Trophoblast cell (in vitro differentiated cells and primary cell): Measurements from ENCODE around the gene NACA2.
"Not testable (repeated sequence)": the region's sequence is repeated elsewhere in the genome, so short reads cannot be mapped to it uniquely, and the experiment has no call there.

Experiments used
- DNase-seq, 2 donors: peaks; one replicate each; pipeline ENCODE4 v3.0.0-alpha.2; 2016
- H2AFZ ChIP-seq: 2 replicates; pipeline ENCODE4 v1.6.1; 2013; ENCODE audit warnings: low read length, moderate library complexity, mild to moderate bottlenecking; ENCODE audit not compliant: insufficient read depth, poor library complexity
- H2AK5ac ChIP-seq: 2 replicates; pipeline ENCODE4 v1.6.1; 2013; ENCODE audit warnings: mild to moderate bottlenecking, low read length
- H2BK120ac ChIP-seq: 2 replicates; pipeline ENCODE4 v1.6.1; 2013; ENCODE audit warnings: low read length, mild to moderate bottlenecking, moderate library complexity; ENCODE audit not compliant: insufficient read depth, poor library complexity
- H2BK12ac ChIP-seq: 2 replicates; pipeline ENCODE4 v1.6.1; 2013; ENCODE audit warnings: mild to moderate bottlenecking, low read length, moderate library complexity
- H2BK5ac ChIP-seq: 2 replicates; pipeline ENCODE4 v1.6.1; 2013; ENCODE audit warnings: low read length, low read depth, moderate library complexity, mild to moderate bottlenecking; ENCODE audit not compliant: poor library complexity
- H3K14ac ChIP-seq: 2 replicates; pipeline ENCODE4 v1.6.1; 2013; ENCODE audit warnings: mild to moderate bottlenecking, low read length
- H3K18ac ChIP-seq: 2 replicates; pipeline ENCODE4 v1.6.1; 2013; ENCODE audit warnings: mild to moderate bottlenecking, low read length
- H3K23ac ChIP-seq: 2 replicates; pipeline ENCODE4 v1.6.1; 2013; ENCODE audit warnings: low read length
- H3K27ac ChIP-seq: 2 replicates; pipeline ENCODE4 v1.5.1; 2013; ENCODE audit warnings: low read depth, mild to moderate bottlenecking, inconsistent platforms, low read length, moderate library complexity
- H3K27me3 ChIP-seq: 2 replicates; pipeline ENCODE4 v1.6.1; 2013; ENCODE audit warnings: inconsistent platforms, mild to moderate bottlenecking, low read length, moderate library complexity; ENCODE audit not compliant: insufficient read depth
- H3K36me3 ChIP-seq, 2 experiments: 1 replicate in 1 of 2; 2 replicates in 1 of 2; pipeline ENCODE4 v1.6.1; 2013; ENCODE audit warnings: low read length in 2 of 2, mild to moderate bottlenecking in 2 of 2, moderate library complexity in 1 of 2; ENCODE audit not compliant: insufficient read depth in 2 of 2, control insufficient read depth in 1 of 2
- H3K4ac ChIP-seq: 2 replicates; pipeline ENCODE4 v1.6.1; 2013; ENCODE audit warnings: low read depth, mild to moderate bottlenecking, low read length, moderate library complexity
- H3K4me1 ChIP-seq, 2 experiments: 1 replicate in 1 of 2; 2 replicates in 1 of 2; pipeline ENCODE4 v1.6.1; 2013; ENCODE audit warnings: low read length in 2 of 2, mild to moderate bottlenecking in 2 of 2, moderate library complexity in 1 of 2; ENCODE audit not compliant: insufficient read depth in 2 of 2, control insufficient read depth in 1 of 2
- H3K4me2 ChIP-seq: 2 replicates; pipeline ENCODE4 v1.6.1; 2013; ENCODE audit warnings: inconsistent platforms, mild to moderate bottlenecking, low read length, moderate library complexity
- H3K4me3 ChIP-seq: 2 replicates; pipeline ENCODE4 v1.5.1; 2013; ENCODE audit warnings: mild to moderate bottlenecking, low read depth, low read length, inconsistent platforms
- H3K79me1 ChIP-seq: one replicate; pipeline ENCODE4 v1.6.1; 2013; ENCODE audit warnings: low read length
- H3K79me2 ChIP-seq: 2 replicates; pipeline ENCODE4 v1.6.1; 2013; ENCODE audit warnings: low read length, mild to moderate bottlenecking; ENCODE audit not compliant: control insufficient read depth, insufficient read depth, poor library complexity
- H3K9ac ChIP-seq: 2 replicates; pipeline ENCODE4 v1.6.1; 2013; ENCODE audit warnings: mild to moderate bottlenecking, low read length
- H3K9me3 ChIP-seq: 2 replicates; pipeline ENCODE4 v1.6.1; 2013; ENCODE audit warnings: low read depth, mild to moderate bottlenecking, control low read depth, inconsistent platforms, low read length; ENCODE audit not compliant: insufficient read depth
- H4K12ac ChIP-seq: 2 replicates; pipeline ENCODE4 v1.6.1; 2013; ENCODE audit warnings: low read depth, mild to moderate bottlenecking, low read length, moderate library complexity
- H4K8ac ChIP-seq: 2 replicates; pipeline ENCODE4 v1.6.1; 2013; ENCODE audit warnings: low read depth, mild to moderate bottlenecking, low read length, moderate library complexity
- H4K91ac ChIP-seq: one replicate; pipeline ENCODE4 v1.6.1; 2013; ENCODE audit warnings: low read depth, mild to moderate bottlenecking, low read length, moderate library complexity
- WGBS: extraction: QIAGEN DNeasy Blood & Tissue Kit; methylation state at CpG from one replicate; pipeline ENCODE4 v1.1.7; 2013; ENCODE audit warnings: missing lambda C conversion rate; ENCODE audit not compliant: insufficient read length, insufficient coverage; ENCODE audit errors: extremely low coverage; 5-methylcytosine and 5-hydroxymethylcytosine counted together

The NACA2 gene

GRCh38 chr17:61575983-61576382 is 15.0 kb downstream of the NACA2 start:
- H3K4me2 ChIP-seq = no peak overlapping the region
- WGBS = no CpG with 5 or more reads among the region's 2 CpGs

GRCh38 chr17:61575352-61575975 is 15.6 kb downstream of the NACA2 start:
- Histone ChIP-seq H3K4me2 (no peak overlapping the region), H4K12ac (no peak overlapping the region), H3K9ac (no peak overlapping the region), H3K9me3 (peaks cover 2% of the 10 kb centered on the region), H3K14ac (no peak overlapping the region), H4K8ac (no peak overlapping the region), H3K4me3 (no peak overlapping the region), H3K27ac (no peak overlapping the region), H2AK5ac (no peak overlapping the region), H2AFZ (no peak overlapping the region), H4K91ac (no peak overlapping the region), H2BK12ac (no peak overlapping the region), H3K18ac (no peak overlapping the region), H3K79me1 (no peaks in the 10 kb centered on the region), H2BK5ac (no peak overlapping the region), H3K36me3 (no peaks in the 10 kb centered on the region), H3K4ac (no peak overlapping the region), H2BK120ac (no peak overlapping the region), H3K4me1 (no peaks in the 10 kb centered on the region), H3K79me2 (no peaks in the 10 kb centered on the region), H3K23ac (no peak overlapping the region), H3K27me3 (no peaks in the 10 kb centered on the region)
- DNase-seq = no peak
- WGBS = no CpG with 5 or more reads among the region's 5 CpGs

More at GRCh38 chr17:61575983-61576382, 15.0 kb downstream of the NACA2 start:
- no peaks in the 10 kb centered on the region for H3K79me1 ChIP-seq
- H3K36me3 ChIP-seq = no peaks in the 10 kb centered on the region
- H3K4me1 ChIP-seq = no peaks in the 10 kb centered on the region
- no peak overlapping the region for H2AK5ac ChIP-seq
- no peak for DNase-seq
- no peak overlapping the region for H2BK12ac ChIP-seq
- H4K91ac ChIP-seq = no peak overlapping the region
- no peak overlapping the region for H3K18ac ChIP-seq
- no peaks in the 10 kb centered on the region for H3K9me3 ChIP-seq
- no peak overlapping the region for H3K4me3 ChIP-seq
- no peak overlapping the region for H3K4ac ChIP-seq
- H3K9ac ChIP-seq = no peak overlapping the region
- H4K12ac ChIP-seq = no peak overlapping the region
- no peaks in the 10 kb centered on the region for H3K79me2 ChIP-seq
- no peak overlapping the region for H2BK120ac ChIP-seq
- H3K23ac ChIP-seq = no peak overlapping the region
- H2BK5ac ChIP-seq = no peak overlapping the region
- no peaks in the 10 kb centered on the region for H3K27me3 ChIP-seq
- H3K14ac ChIP-seq = no peak overlapping the region
- H2AFZ ChIP-seq = no peak overlapping the region
- H4K8ac ChIP-seq = no peak overlapping the region
- no peak overlapping the region for H3K27ac ChIP-seq

DNA sequence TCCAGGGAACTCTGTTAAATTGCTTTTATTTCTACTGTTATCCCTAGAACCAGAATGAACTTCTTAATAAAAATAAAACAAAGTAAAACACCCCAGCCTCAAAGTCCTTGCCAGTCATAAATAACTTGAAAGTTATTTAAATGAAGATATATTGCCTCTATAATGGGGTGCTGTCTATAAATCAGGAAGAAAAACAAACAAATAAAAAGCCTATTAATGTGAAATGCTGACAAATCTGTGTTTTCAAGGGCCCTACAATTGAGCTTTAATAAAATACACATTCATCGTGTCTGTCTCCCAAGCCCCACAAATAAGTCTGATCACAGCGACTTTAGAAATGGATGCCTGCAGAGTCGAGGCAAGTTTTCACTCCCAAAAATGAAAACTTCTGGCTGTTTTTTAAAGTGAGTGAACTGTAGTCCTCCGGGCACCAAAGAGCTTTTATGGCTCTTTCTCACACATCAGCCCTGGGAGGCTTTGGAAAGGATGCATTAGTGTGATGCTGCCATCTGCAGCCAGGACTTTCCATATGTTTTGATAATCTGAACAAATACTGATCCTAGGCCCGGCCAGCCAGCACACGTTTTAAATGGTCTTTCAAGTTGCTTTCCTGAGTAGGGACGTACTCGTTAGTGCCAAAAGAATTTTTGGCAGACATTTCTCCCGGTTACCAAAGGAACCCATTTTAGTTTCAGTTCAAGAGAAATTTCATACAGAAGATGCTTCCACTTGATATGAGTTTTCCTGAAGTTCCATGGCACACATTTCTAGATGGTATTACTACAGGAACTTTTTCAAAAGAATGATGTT is 16.3 kb downstream of the NACA2 start:
- Histone ChIP-seq H3K27me3 (no peaks in the 10 kb centered on the region), H4K91ac (no peak overlapping the region), H3K36me3 (no peaks in the 10 kb centered on the region), H4K8ac (no peak overlapping the region), H3K18ac (no peak overlapping the region), H3K4ac (no peak overlapping the region), H3K9me3 (peaks cover 2% of the 10 kb centered on the region), H3K4me1 (no peaks in the 10 kb centered on the region), H2BK120ac (no peak overlapping the region), H3K9ac (no peak overlapping the region), H2BK5ac (no peak overlapping the region), H3K4me2 (no peak overlapping the region), H3K14ac (no peak overlapping the region), H2BK12ac (no peak overlapping the region), H2AFZ (no peak overlapping the region), H3K4me3 (no peak overlapping the region), H3K27ac (no peak overlapping the region), H3K79me2 (no peaks in the 10 kb centered on the region), H3K23ac (no peak overlapping the region), H3K79me1 (no peaks in the 10 kb centered on the region), H4K12ac (no peak overlapping the region), H2AK5ac (no peak overlapping the region)
- no CpG with 5 or more reads among the region's 9 CpGs for WGBS
- DNase-seq = peak in 1 of 2 donors; percentile 34

DNA sequence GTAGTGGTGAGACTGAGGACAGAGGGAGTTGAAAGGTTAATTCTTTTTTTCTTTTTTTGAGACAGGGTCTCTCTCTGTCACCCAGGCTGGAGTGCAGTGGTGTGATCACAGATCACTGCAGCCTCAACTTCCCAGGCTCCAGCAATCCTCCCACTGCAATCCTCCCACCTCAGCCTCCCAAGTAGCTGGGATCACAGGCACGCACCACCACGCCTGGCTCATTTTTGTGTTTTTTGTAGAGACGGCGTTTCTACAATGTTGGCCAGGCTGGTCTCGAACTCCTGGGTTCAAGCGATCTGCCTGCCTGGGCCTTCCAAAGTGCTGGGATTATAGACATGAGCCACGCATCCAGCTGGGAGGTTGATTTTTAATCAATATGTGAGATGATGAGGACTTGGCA is 18.5 kb downstream of the NACA2 start:
- not testable (repeated sequence) for H3K9me3 ChIP-seq, H3K79me2 ChIP-seq, H3K27ac ChIP-seq, H2BK12ac ChIP-seq, H3K36me3 ChIP-seq, H3K4ac ChIP-seq, DNase-seq, H3K18ac ChIP-seq, H2BK120ac ChIP-seq, H4K8ac ChIP-seq, H3K23ac ChIP-seq, H3K14ac ChIP-seq, H4K91ac ChIP-seq, H3K9ac ChIP-seq, H2AFZ ChIP-seq, H3K27me3 ChIP-seq, H3K4me1 ChIP-seq, H2AK5ac ChIP-seq, H4K12ac ChIP-seq, H3K4me2 ChIP-seq, H2BK5ac ChIP-seq, H3K4me3 ChIP-seq, H3K79me1 ChIP-seq
- WGBS = no CpG with 5 or more reads among the region's 7 CpGs
